Heart right ventricle (tissue), 16 donors: ENCODE data around the gene LONP2. TPM values are rescaled to one million over a fixed set of nuclear protein-coding genes. Genes with fewer than 3 reads are reported as not detected.
A peak's percentile ranks its signal among the peaks of the same experiment; 100 is the strongest.

ENCODE experiments used
- ATAC-seq, 8 donors: fragments of 200-7000 bp; cut with Tn5 transposase; one replicate each; pipeline ENCODE4 v1.9.1; 2020; ENCODE audit warnings: mild to moderate bottlenecking in 8 of 8, moderate library complexity in 8 of 8, moderate number of reproducible peaks in 1 of 8
- DNase-seq, 2 donors: peaks; one replicate each; pipeline ENCODE4 v3.0.0-alpha.2; 2020
- H3K27ac ChIP-seq, 10 donors: fragments of 200-600 bp; sonication (generic) in 2 of 10; one replicate each; pipeline versions ENCODE4 v1.5.0 to v1.8.0; 2020 to 2022; ENCODE audit warnings: mild to moderate bottlenecking in 3 of 10
- H3K27me3 ChIP-seq, 7 donors: fragments of 200-600 bp; one replicate each; pipeline ENCODE4 v1.8.0; 2021 to 2022; ENCODE audit warnings: mild to moderate bottlenecking in 2 of 7
- H3K36me3 ChIP-seq, 9 donors: fragments of 200-600 bp; sonication (generic) in 1 of 9; one replicate each; pipeline versions ENCODE4 v1.5.0 to v1.8.0; 2020 to 2022; ENCODE audit warnings: mild to moderate bottlenecking in 2 of 9
- H3K4me1 ChIP-seq, 9 donors: fragments of 200-600 bp; sonication (generic) in 1 of 9; one replicate each; pipeline versions ENCODE4 v1.5.0 to v1.8.0; 2020 to 2022; ENCODE audit warnings: mild to moderate bottlenecking in 4 of 9
- H3K4me3 ChIP-seq, 10 donors: fragments of 200-600 bp; sonication (generic) in 2 of 10; one replicate each; pipeline versions ENCODE4 v1.5.0 to v1.8.0; 2020 to 2022; ENCODE audit warnings: mild to moderate bottlenecking in 7 of 10, moderate library complexity in 2 of 10
- H3K9me3 ChIP-seq, 11 donors: fragments of 200-600 bp in 10 of 11; sonication (generic) in 2 of 11; one replicate each; pipeline versions ENCODE4 v1.5.0 to v1.8.0; 2013 to 2022; ENCODE audit warnings: mild to moderate bottlenecking in 2 of 11, control low read depth in 1 of 11, moderate library complexity in 1 of 11
- CTCF ChIP-seq, 9 donors: fragments of 200-600 bp; sonication (generic) in 2 of 9; IDR thresholded peaks; one replicate each; pipeline versions ENCODE4 v1.5.0 to v1.8.0; 2021 to 2022; ENCODE audit warnings: antibody characterized with exemption in 9 of 9, mild to moderate bottlenecking in 5 of 9, moderate library complexity in 1 of 9
- WGBS, 2 donors: extraction: QIAGEN DNeasy Blood & Tissue Kit; methylation state at CpG; one replicate each; pipeline ENCODE4 v1.1.7; 2013; ENCODE audit warnings: inconsistent platforms in 1 of 2; 5-methylcytosine and 5-hydroxymethylcytosine counted together
- intact Hi-C, 10 donors: fragments of 100-400 bp; cut with DNase I; formaldehyde crosslinking; loops; one replicate each; pipeline versions ENCODE4 v1.11.1 to v1.14.2; 2022
- polyA plus RNA-seq, 2 donors: library from polyadenylated mRNA; stranded (reverse); fragments of 200-250 nt; gene quantifications; one replicate each; pipeline ENCODE4 v1.2.3, GENCODE V29; 2013
- total RNA-seq, 10 donors: library from RNA; stranded (reverse); fragmentation: NEBNext Ultra II Directional in 3 of 10; extraction: Animal tissue kit (Norgen Biotek cat#: 25700) in 3 of 10; gene quantifications; one replicate each; pipeline versions ENCODE4 v1.2.1 to v1.2.4, GENCODE V29; 2021 to 2023
- donor health status: Arrhythmogenic right ventricular cardiomyopathy.
- donor health status: ischemic (EF 13 %, LVEDD 7.1; RV severe dilation, severe dysfunction).
- donor health status: healthy with polysubstance abuse.
- donor health status: DM: no; HTN: yes; CAD: no.
- donor health status: DM: no; HTN: no; CAD: no.
- donor health status: ischemic (EF 25% LVEDD 6.9; RV normal size, moderate dysfunction).
- donor health status: ischemic (EF 25% LVEDD 5.7; RV mildly dilated, moderate dysfunction).
- donor health status: healthy.
- donor health status: DM: yes; HTN: yes; CAD: no.
- donor health status: Ischemic cardiomyopathy.
- donor health status: ischemic (EF 35%, LVEDD 5.7; RV mildly dilated, moderate dysfunction).
- donor health status: nonischemic (EF 11% LVEDD 7.7; RV severe dilation, severe dysfunction).
- donor health status: DM: yes; HTN: yes; CAD: no.
- donor health status: PGD.
- donor health status: ischemic (EF 29% LVEDD 5.4; RV normal size, mild dysfunction).
- donor health status: nonischemic (EF 23%, LVEDD 6.1; RV moderate dilation, normal function).

LONP2 gene
- total and polyA plus RNA-seq, 12 donors = 16.5 to 86.6 (median 74.5) TPM

DNA sequence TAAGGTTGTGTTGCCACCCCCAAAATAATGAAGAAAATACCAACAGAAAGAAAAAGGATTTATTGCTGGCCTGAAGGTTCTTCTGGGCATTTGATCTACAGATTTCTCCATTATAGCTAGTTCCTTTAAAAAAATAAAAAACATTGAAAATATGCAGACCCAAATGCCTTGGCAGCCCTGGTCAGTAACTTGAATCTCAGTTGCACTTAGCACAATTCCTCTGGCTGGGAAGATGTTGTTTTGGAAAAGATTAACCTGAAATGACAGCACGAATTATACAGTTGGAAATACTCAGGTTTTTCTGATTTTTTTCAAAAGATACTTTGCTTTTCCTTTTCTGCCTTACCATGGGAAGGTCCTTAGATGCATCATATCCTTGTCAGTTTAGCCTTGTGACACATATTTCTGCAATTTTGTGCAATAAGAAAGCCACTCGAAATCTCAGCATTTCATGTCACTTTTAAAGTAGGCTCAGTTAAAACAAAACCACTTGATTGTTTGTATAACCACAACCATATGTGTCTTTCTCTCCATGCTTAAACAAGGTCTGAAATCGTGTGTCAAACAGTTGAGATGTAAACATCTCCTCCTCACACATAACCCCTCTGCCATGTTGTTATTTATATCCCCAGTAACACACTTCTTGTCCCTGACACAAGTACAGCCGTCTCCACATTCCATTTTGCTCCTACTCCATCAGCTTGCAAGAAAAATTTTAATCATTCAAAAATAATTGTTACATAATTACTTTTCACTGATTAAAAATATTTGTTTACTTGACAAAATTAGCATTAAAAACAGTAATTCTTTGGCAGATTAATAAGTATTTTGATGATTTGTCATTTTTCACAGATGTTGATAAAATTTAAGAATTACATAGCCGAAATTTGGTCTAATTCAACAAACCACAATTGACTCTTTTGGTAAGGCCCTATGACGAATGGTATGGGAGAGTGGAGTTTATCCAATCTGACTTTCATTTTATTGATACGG lies 80.0 kb downstream of the LONP2 start:
- peaks cover 2 to 48% (median 19%) of the 10 kb centered on the region in 9 donors for H3K4me1 ChIP-seq
- no peak for ATAC-seq
- WGBS, 2 donors = 81% methylated on average over 7 of the region's 7 CpGs
- H3K9me3 ChIP-seq = no peaks in the 10 kb centered on the region
- TF ChIP-seq CTCF (IDR thresholded peaks at IDR 0.05) = no peak
- intact Hi-C loops = no loop called here
- no peak overlapping the region for H3K27ac ChIP-seq
- no peak overlapping the region for H3K4me3 ChIP-seq
- peaks cover 0 to 24% (median 5%) of the 10 kb centered on the region in 9 donors for H3K36me3 ChIP-seq
- no peak for DNase-seq
- H3K27me3 ChIP-seq = no peaks in the 10 kb centered on the region

- no peak for TF ChIP-seq CTCF (IDR thresholded peaks at IDR 0.05)
Measured at GRCh38 chr16:48326915-48327314, 82.8 kb downstream of the LONP2 start.

DNA sequence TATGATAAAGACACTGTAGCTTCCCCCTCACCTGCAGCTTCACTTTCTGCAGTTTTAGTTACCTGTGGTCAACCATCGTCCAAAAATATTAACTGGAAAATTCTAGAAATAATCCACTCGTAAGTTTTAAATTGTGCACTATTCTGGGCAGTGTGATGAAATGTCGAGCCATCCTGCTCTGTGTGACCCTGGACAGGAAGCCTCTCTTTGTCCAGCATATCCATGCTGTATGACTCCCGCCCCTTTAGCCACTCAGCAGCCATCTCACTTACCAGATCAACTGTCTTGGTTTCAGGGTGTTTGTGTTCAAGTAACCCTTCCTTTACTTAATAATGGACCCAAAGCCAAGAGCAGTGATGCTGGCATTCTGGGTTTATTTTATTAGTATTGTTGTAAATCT lies 85.0 kb downstream of the LONP2 start:
- 70 to 78% methylated on average over 4 of the region's 4 CpGs for WGBS, 2 donors
- Histone ChIP-seq H3K4me3 (no peak overlapping the region), H3K9me3 (no peaks in the 10 kb centered on the region), H3K4me1 (peaks cover 0 to 35% (median 19%) of the 10 kb centered on the region in 9 donors), H3K36me3 (peaks cover 0 to 32% (median 2%) of the 10 kb centered on the region in 9 donors), H3K27ac (peak overlapping the region in 1 of 10 donors; percentile 49), H3K27me3 (no peaks in the 10 kb centered on the region)
- DNase-seq = no peak
- peak in 1 of 8 donors; percentile 53 for ATAC-seq
- TF ChIP-seq CTCF (IDR thresholded peaks at IDR 0.05) = no peak
- intact Hi-C loops = no loop called here

More at GRCh38 chr16:48326915-48327314, 82.8 kb downstream of the LONP2 start:
- ATAC-seq = peak in 1 of 8 donors; percentile 19
- H3K36me3 ChIP-seq = peaks cover 0 to 25% (median 5%) of the 10 kb centered on the region in 9 donors
- DNase-seq = no peak
- H3K9me3 ChIP-seq = no peaks in the 10 kb centered on the region
- WGBS, 2 donors = 58 to 62% methylated on average over 4 of the region's 4 CpGs
- intact Hi-C loops = no loop called here
- H3K4me1 ChIP-seq = peaks cover 0 to 36% (median 22%) of the 10 kb centered on the region in 9 donors
- H3K27me3 ChIP-seq = no peaks in the 10 kb centered on the region
- H3K4me3 ChIP-seq = no peak overlapping the region
- peak overlapping the region in 1 of 10 donors; percentile 35 for H3K27ac ChIP-seq

- peak in 1 of 8 donors; percentile 51 for ATAC-seq
- DNase-seq = no peak
- H3K27me3 ChIP-seq = no peaks in the 10 kb centered on the region
- no peak overlapping the region for H3K4me3 ChIP-seq
- WGBS, 2 donors = 95 to 100% methylated on average over 2 of the region's 2 CpGs
- H3K36me3 ChIP-seq = peaks cover 0 to 35% (median 14%) of the 10 kb centered on the region in 9 donors
- no peaks in the 10 kb centered on the region for H3K9me3 ChIP-seq
- no peak overlapping the region for H3K27ac ChIP-seq
- peaks cover 0 to 35% (median 19%) of the 10 kb centered on the region in 9 donors for H3K4me1 ChIP-seq
- TF ChIP-seq CTCF (IDR thresholded peaks at IDR 0.05) = no peak
- intact Hi-C loops = no loop called here
Measured at GRCh38 chr16:48330189-48330840, 86.2 kb downstream of the LONP2 start.
